Mucosa of rectum (tissue), 2 donors: ENCODE results near the gene TMEM116.

ENCODE experiments used
- H3K27ac ChIP-seq, 2 donors: one replicate each; pipeline ENCODE4 v1.7.0; 2013; ENCODE audit warnings: inconsistent platforms in 2 of 2, low read depth in 2 of 2, low read length in 2 of 2
- H3K27me3 ChIP-seq, 2 donors: one replicate each; pipeline ENCODE4 v1.7.0; 2013; ENCODE audit warnings: low read length in 2 of 2; ENCODE audit not compliant: control insufficient read depth in 2 of 2, insufficient read depth in 2 of 2
- H3K36me3 ChIP-seq, 2 donors: one replicate each; pipeline ENCODE4 v1.7.0; 2013; ENCODE audit warnings: low read length in 2 of 2; ENCODE audit not compliant: control insufficient read depth in 2 of 2, insufficient read depth in 2 of 2
- H3K4me1 ChIP-seq, 2 donors: one replicate each; pipeline ENCODE4 v1.7.0; 2013; ENCODE audit warnings: low read length in 2 of 2, mild to moderate bottlenecking in 1 of 2; ENCODE audit not compliant: control insufficient read depth in 2 of 2, insufficient read depth in 2 of 2
- H3K4me3 ChIP-seq, 2 donors: one replicate each; pipeline ENCODE4 v1.7.0; 2013; ENCODE audit warnings: low read length in 2 of 2
- H3K9ac ChIP-seq, 2 donors: one replicate each; pipeline ENCODE4 v1.7.0; 2013; ENCODE audit warnings: low read length in 2 of 2, low read depth in 1 of 2, mild to moderate bottlenecking in 1 of 2
- H3K9me3 ChIP-seq, 2 donors: one replicate each; pipeline ENCODE4 v1.7.0; 2013; ENCODE audit warnings: low read length in 2 of 2; ENCODE audit not compliant: control insufficient read depth in 2 of 2
- donor health status: healthy.
- donor health status: Normal muscosa, but diverticular disease.

TMEM116 gene

GRCh38 chr12:111905502-111905901 lies 107.5 kb downstream of the TMEM116 start:
- Histone ChIP-seq H3K4me3 (no peak overlapping the region), H3K9ac (no peak overlapping the region), H3K4me1 (no peaks in the 10 kb centered on the region), H3K27me3 (no peaks in the 10 kb centered on the region), H3K36me3 (peaks cover 0 to 3% of the 10 kb centered on the region in 2 donors), H3K27ac (no peak overlapping the region), H3K9me3 (no peaks in the 10 kb centered on the region)

GRCh38 chr12:111904446-111904975 lies 108.5 kb downstream of the TMEM116 start:
- no peak overlapping the region for H3K4me3 ChIP-seq
- peaks cover 4 to 7% of the 10 kb centered on the region in 2 donors for H3K36me3 ChIP-seq
- H3K9me3 ChIP-seq: no peaks in the 10 kb centered on the region
- no peaks in the 10 kb centered on the region for H3K4me1 ChIP-seq
- no peak overlapping the region for H3K9ac ChIP-seq
- no peak overlapping the region for H3K27ac ChIP-seq
- H3K27me3 ChIP-seq: no peaks in the 10 kb centered on the region

DNA sequence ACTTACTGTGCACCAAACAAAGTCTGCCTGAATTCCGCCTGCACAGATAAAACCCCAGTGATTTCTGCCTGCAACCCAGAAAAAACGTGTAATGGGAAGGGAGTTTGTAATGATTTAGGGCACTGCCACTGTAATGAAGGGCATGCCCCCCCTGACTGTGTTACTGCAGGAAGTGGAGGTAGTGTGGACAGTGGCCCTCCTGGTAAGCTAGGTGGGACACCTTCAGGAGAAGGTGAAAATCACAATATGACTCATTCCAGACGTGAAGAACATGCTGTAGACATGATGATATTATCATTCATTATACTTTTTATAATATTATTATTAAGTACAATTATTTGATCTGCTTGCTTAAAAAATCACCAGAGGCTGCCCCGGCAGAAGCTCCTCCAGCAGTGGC lies 111.8 kb downstream of the TMEM116 start:
- Histone ChIP-seq H3K27me3 (no peaks in the 10 kb centered on the region), H3K4me1 (no peaks in the 10 kb centered on the region), H3K9ac (no peak overlapping the region), H3K4me3 (no peak overlapping the region), H3K27ac (no peak overlapping the region), H3K36me3 (peaks cover 10 to 17% of the 10 kb centered on the region in 2 donors), H3K9me3 (no peaks in the 10 kb centered on the region)

DNA sequence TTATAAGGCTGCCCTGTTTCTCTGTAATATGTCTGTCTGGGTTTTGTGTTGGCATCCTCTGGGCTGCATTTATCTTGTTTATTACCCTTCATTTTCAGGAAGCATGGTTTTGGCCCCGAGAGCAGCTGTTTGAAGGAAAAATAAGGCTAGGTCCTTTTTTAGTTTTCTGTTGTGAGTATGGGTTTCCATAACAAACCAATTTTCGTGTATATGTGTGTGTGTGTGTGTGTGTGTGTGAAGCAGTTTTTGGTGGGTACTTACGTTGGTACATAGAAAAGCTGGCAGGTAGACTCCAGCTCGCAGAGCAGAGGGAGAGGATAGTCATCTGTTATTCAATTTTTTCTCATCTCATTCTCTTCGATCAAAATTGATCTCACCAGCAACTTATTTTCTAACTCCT lies 118.4 kb downstream of the TMEM116 start:
- Histone ChIP-seq H3K4me1 (no peaks in the 10 kb centered on the region), H3K9ac (no peak overlapping the region), H3K4me3 (no peak overlapping the region), H3K27me3 (no peaks in the 10 kb centered on the region), H3K27ac (no peak overlapping the region), H3K36me3 (peaks cover 48 to 50% of the 10 kb centered on the region in 2 donors), H3K9me3 (no peaks in the 10 kb centered on the region)

DNA sequence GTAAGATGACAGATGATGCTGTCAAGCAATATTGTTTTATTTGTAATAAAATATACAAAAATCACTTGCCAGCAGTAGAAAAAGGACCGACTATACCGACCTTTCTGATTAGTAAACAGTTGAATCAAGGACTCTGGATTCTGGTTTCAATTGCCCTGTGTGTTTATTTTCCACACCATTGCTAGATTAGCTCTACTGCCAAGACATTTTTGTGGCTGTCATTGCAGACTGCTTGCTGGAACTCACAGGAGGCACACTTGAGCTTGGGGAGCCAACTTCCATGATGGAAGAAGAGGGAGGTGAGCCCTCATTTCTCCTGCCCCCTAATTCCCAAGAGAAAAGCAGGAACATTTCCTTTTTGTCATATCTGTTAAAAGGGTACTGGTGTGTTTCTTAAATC lies 119.7 kb downstream of the TMEM116 start:
- H3K9me3 ChIP-seq: no peaks in the 10 kb centered on the region
- H3K9ac ChIP-seq: no peak overlapping the region
- peaks cover 55 to 56% of the 10 kb centered on the region in 2 donors for H3K36me3 ChIP-seq
- H3K4me3 ChIP-seq: no peak overlapping the region
- no peaks in the 10 kb centered on the region for H3K4me1 ChIP-seq
- no peaks in the 10 kb centered on the region for H3K27me3 ChIP-seq
- no peak overlapping the region for H3K27ac ChIP-seq

- Histone ChIP-seq H3K27ac (peak overlapping the region in 1 of 2 donors; percentile 17), H3K4me1 (no peaks in the 10 kb centered on the region), H3K9me3 (no peaks in the 10 kb centered on the region), H3K27me3 (no peaks in the 10 kb centered on the region), H3K4me3 (no peak overlapping the region), H3K9ac (no peak overlapping the region), H3K36me3 (peaks cover 81% of the 10 kb centered on the region in 2 donors)
Measured at GRCh38 chr12:111887926-111888745, 124.8 kb downstream of the TMEM116 start.

DNA sequence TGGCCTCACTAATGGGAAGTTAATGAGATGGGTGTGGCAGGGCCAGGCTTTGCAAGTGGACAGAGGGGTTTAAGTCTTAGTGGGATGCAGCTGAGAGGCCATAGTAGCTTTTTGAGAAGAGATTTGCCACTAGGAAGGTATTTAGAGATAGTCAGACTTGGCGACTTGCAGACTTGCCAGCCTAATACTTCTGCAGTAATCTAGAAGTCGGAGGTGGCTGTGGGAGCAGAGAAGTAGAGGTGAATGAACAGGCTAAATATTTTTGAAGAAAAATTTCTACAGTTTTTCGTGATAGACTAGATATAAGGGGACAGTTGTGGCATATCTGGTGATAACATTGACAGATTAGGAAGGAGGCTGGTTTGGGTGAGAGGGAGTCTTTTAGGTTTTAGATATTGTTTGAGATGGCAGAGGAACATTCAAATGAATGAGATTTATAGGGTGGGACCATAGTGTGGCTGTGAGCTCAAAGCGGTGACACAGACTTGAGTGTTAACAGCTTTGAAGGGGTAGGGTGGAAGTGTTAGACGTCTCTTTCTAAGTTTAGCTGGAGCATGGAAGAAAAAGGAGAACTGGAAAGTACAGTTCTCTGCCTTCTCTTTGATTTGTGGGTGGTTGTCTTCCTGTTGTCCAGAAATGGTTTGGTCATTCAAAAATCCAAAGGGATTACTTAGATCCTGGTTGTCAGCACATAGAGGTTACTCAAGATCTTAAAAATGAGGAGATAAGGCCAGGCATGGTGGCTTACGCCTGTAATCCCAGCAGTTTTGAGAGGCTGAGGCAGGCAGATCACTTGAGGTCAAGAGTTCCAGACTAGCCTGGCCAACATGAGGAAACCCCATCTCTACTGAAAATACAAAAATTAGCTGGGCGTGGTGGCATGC lies 126.1 kb downstream of the TMEM116 start:
- H3K36me3 ChIP-seq: peaks cover 78 to 82% of the 10 kb centered on the region in 2 donors
- H3K9ac ChIP-seq: no peak overlapping the region
- H3K4me1 ChIP-seq: no peaks in the 10 kb centered on the region
- no peak overlapping the region for H3K27ac ChIP-seq
- H3K4me3 ChIP-seq: no peak overlapping the region
- H3K27me3 ChIP-seq: no peaks in the 10 kb centered on the region
- H3K9me3 ChIP-seq: no peaks in the 10 kb centered on the region

DNA sequence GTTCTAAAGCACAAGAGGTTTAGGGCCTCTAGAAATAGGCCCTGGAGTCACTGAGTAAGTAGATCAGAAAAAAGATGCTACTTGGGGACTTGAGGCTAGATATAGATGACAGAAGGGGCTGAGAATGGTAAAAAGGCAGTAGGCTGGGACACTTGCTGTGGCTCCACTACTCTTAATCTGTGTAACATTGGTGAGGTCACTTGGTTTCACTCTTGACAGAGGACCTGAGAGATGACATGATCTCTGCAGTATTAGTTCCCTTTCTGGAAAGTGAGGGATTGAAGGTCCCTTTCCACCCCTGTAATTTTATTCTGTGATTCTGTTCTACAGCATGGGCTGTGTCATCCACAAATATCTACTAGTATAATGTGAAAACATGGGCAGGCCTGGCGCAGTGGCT lies 131.2 kb downstream of the TMEM116 start:
- H3K9me3 ChIP-seq: no peaks in the 10 kb centered on the region
- H3K4me3 ChIP-seq: no peak overlapping the region
- H3K27me3 ChIP-seq: no peaks in the 10 kb centered on the region
- no peak overlapping the region for H3K27ac ChIP-seq
- peaks cover 61 to 67% of the 10 kb centered on the region in 2 donors for H3K36me3 ChIP-seq
- no peak overlapping the region for H3K9ac ChIP-seq
- H3K4me1 ChIP-seq: no peaks in the 10 kb centered on the region
